DMS114 treated with DMSO at 0.1 percent for 48 hours (cell line): ENCODE data around the gene ERLIN1.
A peak's percentile ranks its signal among the peaks of the same experiment; 100 is the strongest.

Experiments
- DNase-seq: peaks from one replicate; lab custom pipeline; 2025; ENCODE audit not compliant: unreplicated experiment; lab: John Stamatoyannopoulos, UW

The ERLIN1 gene

DNA sequence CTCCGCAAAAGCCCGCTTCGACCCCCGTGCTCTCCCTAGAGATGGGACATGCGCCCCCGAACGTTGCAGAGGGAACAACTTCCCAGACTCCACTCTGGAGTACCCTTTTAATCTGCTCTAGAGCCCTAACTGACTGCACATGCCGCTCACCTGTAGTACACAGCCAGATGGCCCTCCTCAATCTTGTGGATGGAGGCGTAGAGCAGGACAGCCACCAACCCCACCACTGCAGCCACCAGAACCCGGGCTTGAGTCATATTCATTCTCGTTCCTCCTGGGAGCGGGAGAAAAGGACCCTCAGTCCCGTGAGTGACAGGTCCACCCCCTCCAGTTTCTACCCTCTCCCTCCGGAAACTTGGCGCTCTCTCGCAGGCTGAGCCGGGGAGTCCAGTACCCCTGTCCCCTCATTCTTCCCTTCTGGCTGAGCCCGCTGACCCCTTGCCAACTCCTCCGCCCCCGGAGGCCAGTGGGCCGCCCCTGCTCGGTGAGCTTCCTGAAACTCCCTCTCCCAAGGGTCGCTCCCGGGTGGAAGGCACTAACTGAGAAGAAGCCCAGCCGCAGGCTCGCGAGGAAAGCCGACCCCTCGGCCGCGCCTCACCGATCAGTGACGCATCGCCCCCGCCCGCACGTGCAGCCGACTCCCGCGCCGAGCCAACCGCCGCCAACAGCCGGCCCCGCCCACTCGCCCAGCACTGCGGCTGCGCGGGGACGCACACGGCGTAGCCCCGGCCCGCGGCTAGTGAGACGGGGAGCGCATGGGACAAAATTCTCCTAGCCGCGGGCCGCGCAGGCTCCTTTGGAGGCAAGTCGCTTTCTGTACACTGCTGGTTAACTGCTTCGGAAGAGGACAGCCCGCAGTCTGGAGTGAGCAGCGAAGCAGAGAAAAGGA lies at the start of gene ERLIN1:
ERLIN1 (minus strand) TSS at position 666 of the 889 bp plus-strand sequence; CDS start at position 263, 403 bp downstream.
- DNase-seq, result peak; percentile 89

DNA sequence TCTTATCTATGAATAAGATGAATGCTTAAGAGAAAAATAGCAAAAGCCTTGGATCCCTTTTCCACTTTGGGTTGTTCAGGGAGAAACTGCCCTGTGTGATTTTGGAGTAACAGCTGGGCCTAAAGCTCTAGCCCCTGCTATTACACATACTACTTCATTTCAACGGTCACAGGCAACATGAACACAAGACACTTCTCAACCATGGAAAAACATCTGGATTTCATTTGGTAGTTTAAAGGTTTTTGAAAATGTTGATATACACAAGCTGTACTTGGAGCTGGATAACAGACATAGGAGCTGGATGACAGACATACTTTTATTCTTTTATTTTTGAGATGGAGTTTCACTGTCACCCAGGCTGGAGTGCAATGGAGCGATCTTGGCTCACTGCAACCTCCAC lies 46.3 kb upstream of the ERLIN1 start:
- DNase-seq, result no peak

DNA sequence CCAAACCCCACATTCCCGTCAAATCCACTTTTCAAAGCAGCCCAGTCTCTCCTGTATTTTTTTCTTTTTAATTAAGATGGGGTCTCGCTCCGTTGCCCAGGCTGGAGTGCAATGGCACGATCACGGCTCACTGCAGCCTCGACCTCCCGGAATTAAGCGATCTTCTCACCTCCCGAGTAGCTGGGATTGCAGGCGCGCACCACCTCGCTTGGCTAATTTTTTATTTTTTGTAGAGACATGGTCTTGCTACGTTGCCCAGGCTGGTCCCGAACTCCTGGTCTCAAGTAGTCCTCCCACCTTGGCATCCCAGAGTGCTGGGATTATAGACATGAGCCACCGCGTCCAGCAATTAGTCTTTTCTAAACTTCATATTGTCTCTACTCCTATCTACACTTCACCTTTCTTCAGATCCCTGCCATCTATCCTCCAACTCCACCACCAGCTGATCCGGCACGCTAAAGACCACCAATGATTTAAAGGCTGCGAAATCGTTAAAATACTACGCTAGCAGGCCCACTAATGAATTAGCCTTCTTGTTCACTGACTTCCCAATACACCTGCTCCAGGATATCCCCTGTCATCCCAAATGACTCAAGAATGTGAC lies 44.1 kb upstream of the ERLIN1 start:
- DNase-seq, result no peak

DNA sequence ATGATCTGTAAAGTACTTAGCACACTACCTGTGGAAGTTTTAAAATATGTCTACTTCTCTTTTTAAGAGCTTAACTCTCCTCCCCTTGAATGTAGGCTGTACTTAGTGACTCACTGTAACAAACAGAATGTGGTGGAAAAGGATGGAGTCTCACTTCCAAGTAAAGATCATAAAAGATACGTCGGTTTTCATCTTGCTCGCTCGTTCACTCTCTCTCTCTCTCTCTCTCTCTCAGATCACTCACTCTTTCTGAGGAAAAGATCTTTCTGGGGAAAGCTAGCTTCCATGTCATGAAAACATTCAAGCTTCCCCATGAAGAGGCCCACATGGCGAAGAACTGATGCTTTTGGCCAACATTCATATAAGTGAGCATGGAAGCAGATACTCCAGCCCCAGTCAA lies 38.0 kb upstream of the ERLIN1 start:
- DNase-seq, result no peak

DNA sequence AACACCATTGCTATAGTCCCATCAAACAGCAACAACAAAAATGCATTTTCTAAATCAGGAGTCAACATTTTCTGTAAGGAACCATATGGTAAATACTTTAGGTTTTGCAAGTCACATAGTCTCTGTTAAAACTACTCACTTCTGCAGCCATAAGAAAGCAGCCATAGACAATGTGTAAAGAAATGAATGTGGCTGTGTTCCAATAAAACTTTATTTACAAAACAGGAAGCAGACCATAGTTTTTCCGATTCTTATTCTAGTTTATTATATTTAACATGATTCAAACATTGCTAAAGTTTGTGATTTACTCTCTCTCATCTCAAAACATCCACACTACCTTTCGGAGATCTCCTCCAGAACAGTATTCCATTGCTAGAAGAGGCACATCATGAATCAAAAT lies 36.7 kb upstream of the ERLIN1 start:
- DNase-seq, result no peak

DNA sequence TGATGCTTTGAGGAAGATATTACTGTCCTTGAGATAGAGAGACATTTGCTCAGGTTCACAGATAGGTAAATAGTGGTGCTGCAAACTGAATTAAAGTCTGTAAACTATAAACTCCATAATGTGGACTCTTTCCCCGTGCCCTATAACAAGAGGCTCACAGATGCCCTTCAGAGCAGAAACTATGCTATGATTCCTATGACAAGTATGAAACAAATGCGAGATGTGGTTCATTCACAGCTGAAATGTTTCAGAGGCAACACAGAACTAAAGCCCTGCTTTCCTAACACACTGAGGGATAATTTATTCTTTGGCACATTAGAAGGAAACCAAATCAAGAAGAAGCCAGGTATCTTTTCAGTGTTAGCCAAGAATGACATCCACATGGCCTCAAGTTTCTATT lies 30.2 kb upstream of the ERLIN1 start:
- DNase-seq, result no peak

DNA sequence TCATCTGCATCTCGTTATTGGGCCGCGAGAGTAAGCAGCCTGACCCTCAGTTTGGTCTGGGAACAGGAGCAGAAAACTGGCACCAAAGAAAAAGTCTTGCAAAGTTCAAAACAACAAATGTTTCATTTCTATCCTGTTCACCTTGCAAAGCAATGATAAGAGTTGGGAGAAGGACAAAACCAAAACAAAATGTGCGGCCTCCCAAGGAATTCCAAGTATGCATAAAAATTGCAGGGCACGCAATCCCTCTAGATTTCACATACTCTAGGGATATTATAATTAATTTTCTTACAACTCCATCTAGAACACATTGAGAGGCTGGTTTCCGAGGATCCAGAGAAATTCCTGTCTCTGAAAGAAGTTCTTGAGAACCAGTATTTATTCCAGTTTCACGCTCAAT lies 23.5 kb upstream of the ERLIN1 start:
- DNase-seq, result no peak

DNA sequence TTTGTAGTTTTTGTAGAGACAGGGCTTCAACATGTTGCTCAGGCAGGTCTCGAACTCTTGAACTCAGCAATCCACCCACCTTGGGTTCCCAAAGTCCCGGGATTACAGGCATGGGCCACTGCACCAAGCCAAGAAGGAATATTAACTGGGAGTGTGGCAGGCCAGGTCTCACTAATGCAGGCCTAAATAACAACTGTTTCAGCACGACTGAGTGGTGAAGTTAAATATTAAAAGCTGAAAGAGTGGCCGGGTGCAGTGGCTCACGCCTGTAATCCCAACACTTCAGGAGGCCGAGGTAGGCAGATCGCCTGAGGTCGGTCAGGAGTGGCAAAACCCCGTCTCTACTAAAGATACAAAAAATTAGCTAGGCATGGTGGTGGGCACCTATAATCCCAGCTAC lies 22.4 kb upstream of the ERLIN1 start:
- no peak for DNase-seq

DNA sequence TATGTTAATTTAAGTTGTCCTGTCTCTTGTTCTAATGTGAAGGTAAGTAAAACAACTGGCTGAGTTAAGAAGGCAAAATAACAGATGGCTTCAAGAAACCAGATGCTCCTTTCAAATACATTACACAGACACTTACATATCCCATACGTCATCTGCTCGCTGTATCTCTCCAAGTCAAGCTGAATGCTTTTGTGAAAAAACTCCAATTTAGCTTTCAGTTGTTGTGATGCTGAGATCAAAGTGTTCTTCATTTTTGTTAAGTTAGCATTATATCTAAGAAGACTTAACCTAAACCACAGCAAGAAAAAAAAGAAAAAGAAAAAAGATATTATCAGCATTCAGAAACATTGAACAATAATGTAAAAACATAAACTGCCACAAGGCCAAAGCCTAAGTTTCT lies 18.5 kb upstream of the ERLIN1 start:
- DNase-seq, result no peak

DNA sequence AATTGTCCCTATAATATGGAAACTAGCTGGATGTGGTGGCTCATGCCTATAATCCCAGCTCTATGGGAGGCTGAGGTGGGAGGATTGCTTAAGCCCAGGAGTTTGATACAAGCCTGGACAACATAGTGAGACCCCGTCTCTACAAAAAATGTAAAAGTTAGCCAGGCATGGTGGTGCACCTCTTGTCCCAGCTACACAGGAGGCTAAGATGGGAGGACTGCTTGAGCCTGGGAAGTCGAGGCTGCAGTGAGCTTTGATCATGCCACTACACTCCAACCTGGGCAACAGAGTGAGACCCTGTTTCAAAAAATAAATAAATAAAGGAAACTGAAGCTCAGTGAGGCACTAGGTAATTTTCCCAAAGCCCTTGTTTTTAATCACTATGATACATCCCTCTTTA lies 15.7 kb upstream of the ERLIN1 start:
- DNase-seq, result no peak

DNA sequence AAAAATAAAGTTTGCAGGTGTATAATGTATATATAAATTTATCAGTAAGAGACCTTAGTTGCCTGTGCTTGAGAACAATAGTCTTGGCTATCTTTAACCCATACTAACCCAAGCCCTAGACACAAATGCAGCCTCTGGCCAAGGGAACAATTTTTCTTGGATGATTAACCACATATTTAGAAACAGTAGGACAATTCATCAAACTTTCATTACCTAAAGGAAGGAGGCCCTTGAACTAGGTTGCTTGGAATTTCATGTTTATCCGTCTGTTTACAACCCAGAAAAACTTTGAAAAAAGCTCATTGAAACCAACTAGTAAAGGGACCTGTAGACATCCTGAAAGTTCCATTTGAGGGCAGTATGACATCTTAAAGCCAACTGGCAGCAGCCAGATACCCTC lies 8.9 kb upstream of the ERLIN1 start:
- no peak for DNase-seq

DNA sequence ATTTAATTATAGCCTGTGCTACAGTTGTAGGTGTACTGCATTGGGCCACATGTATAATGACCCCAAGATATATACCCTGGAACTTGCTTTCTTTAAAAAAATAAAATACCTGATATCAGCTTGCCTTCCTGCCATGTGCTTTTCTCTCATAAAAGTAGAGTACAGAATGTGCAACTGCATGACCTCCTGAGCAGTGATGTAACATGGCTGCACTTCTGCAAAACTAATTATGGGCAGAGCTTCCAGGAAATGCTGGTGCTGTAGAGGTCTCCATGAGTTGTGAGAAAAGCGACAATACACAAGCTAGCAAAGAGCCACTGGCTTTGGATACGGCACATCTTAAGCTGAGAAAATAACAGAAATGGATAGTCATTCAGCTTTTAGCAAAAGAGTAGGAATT lies 6.5 kb upstream of the ERLIN1 start:
- DNase-seq, result no peak

DNA sequence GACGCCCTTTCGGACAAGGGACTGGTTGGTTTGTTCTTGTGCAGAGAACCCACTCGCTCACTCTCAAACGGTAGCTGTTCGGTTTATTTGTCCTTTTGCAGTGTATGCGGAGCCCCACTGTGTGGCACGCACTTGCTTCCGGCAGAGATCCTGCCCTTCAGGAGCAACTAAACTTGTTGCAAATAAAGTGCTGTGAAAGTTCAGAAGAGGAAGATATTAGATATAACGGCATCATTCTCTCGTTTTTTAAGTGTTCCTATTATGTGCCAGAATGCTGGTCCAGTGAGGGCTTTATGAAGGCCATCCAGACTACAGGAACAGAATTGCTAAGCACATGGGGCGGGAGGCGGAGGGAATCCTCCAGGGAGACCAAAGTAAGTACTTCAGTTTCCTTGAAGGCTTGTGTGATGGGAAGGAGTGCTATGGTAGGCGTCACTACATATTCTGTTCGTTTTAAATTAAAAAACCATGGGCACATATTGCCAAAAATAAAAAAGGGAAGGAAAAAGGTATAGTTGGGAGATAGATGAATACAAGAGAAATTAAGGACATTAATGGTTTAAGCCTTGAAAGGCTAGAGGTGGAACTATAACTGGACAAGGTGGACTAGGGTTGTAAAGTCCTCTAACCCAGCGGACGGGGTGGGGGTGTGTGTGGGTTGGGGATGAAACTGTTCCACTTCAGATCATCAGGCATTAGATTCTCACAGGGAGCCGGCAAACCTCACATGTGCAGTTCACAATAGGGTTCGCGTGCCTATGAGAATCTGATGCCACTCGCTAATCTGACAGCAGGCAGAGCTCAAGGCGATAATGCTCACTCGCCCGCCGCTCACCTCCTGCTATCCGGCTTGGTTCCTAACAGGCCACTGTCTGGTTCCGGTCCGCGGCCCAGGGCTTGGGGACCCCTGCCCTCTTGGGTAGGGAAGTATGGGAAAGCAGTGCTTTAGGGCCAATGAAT lies 704 bp upstream of the ERLIN1 start:
- DNase-seq, result peak; percentile 67

DNA sequence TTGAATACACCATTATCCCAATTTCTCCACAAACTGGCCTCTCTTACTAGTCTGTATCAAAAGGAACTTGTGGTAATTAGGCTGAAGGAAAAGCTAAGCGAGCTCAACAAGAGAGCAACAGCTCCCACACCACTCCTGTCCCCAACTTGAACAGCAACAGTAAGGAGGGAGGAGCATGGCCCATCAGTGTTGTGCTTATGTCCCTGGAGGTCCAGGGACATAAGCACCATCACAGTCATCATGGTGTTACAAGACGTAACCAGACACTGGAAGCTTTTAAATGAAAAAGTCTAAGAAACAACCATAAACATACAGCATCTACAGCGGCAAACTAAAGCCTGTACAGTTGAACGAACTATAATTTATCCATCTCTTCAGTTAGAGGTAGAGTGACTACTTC lies 989 bp downstream of the ERLIN1 start:
- DNase-seq, result peak; percentile 22

DNA sequence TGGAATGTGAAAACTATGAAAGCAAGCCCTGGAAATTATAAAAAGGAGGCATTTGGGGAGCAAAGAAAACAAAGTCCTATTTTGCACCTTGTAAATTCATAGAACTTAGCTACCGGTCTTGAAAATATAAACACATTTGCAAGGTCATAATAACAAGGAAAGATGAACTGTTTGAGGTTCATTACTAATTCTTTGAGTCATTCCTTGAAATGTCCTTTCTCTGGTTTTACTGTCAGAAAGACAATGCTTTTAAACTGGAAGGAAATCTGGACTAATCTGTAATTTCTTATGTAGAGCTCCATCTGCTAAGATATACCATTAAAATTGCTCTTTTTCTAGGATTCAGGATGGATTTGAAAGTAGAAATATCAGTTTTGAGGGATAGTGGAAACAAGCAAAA lies 1.4 kb downstream of the ERLIN1 start:
- no peak for DNase-seq

DNA sequence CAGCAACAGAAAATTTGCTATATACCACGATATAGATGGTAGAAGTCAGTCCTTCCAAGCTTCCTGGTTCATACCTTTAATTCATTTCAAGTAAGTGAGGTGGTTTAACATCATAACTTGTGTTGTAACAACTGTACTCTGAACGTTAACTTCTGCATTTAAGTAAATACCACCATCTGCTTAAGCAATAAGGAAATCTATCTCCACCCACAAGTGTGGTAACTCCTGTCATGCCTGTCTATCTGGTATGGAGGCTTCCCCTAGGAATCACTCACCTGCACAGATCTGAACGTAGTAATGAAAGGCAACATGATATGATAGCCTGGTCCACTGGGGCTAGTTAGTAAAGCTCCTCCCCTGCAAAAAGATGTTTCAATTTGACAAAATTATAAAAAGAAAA lies 2.3 kb downstream of the ERLIN1 start:
- no peak for DNase-seq

DNA sequence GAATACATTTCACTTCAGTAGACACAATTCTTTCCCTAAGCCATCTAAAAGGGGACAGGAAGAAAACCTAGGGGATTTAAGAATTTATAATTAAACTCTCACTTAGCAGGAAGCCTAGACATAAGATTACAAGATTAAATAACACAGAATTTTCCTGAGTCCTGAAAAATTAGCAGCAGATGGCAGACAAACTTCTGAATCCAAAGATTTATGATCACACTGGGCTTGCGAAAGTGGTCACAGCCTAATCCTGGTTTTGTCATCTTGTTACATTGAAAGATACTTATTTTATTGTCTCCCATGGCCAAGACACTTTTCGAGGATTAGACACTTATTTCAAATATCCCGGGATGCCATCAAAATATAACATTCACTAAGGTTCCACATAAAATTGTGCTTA lies 2.9 kb downstream of the ERLIN1 start:
- DNase-seq, result no peak

DNA sequence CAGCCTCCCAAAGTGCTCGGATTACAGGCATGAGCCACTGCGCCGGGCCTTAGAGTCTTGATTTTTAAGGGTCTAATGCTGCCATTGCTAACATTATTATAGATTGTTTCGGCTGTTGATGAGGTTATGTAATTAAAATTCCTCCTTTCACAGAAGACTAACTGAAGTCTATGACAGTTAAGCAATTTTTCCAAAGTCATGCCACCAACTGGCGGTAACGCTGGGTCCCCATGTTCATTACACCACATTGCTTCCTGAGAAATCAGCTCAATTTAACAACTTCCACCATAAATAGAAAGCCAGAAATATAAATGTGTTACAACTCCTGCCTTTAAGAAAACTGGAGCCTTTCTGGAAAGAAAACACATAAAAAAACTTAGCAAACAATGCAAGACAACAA lies 3.5 kb downstream of the ERLIN1 start:
- DNase-seq, result no peak

DNA sequence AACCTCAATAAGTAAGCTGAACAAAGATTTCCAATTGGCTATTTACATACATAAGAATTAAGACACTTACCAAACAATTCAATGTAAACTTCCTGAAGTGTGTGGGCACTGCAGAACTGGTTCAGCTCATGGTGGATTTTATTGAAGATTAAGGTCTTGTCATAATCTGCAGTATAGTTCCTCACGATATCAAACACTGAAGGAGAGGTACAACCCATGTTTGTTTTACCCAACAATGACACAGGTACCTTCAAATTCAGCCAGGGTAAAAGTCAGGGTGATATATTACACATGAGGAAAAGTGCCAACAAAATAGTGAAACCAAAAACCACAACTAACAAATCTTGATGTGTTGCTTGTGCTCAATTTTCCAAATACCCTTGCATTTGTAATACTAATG lies 10.0 kb downstream of the ERLIN1 start:
- DNase-seq, result no peak

DNA sequence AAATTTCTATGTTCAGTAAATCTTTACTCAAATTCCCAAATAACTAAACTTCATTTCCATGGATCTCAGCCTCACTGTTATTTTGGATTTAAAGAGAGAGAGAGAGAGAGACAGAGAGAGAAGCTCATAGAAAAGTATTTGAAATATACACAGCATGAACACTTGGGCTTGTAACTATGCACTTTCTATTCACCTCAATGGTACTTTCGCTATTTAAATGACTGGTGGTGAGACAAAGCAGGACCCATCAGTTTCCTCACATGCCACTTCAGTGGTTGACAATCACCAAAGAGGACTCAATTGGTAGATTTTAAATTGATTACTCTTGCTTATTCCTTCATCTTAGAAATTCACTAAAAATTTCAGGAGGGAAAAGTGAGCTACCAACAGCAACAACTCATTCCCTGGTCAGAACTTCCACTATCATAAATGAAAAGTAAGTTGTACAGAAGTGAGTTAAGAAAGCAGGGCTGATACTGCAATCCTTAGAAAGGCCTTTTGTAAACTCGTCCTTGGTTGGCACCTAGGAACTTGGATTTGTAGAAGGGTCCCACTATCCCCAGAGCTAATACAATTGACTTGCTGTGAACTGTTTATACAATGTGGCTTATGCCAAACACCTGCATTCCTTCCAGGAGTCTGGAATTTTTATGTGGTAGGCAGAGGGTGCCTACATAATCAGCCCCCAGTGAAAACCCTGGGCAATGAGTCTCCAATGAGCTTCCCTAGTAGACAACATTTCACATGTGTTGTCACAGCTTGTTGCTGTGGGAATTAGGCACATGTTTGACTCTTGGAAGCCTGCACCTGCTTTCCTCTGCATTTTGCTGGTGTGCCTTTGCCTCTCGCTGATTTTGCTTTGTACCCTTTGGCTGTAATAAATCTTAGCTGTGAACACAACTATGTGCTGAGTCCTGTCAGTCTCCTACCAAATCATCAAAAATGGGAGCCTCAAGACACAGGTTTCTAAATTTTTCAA lies 10.8 kb downstream of the ERLIN1 start:
- DNase-seq, result no peak
